Thyroid gland (tissue), 4 donors: Measurements from ENCODE around the gene FASTK. TPM values are rescaled to one million over a fixed set of nuclear protein-coding genes. Genes with fewer than 3 reads are reported as not detected.

Source experiments
- DNase-seq, 2 donors: peaks; one replicate each; pipeline ENCODE4 v3.0.0-alpha.2; 2019
- H3K27ac ChIP-seq, 3 donors: fragments of 200-600 bp; sonication (generic); 1 replicate in 2 of 3; 2 replicates in 1 of 3; pipeline ENCODE4 v1.5.1; 2016 to 2019; ENCODE audit warnings: mild to moderate bottlenecking in 1 of 3, moderate library complexity in 1 of 3
- H3K27me3 ChIP-seq: fragments of 200-600 bp; sonication (generic); one replicate; pipeline ENCODE4 v1.5.1; 2019
- H3K36me3 ChIP-seq, 2 donors: fragments of 200-600 bp; sonication (generic); one replicate each; pipeline ENCODE4 v1.5.1; 2016 to 2019
- H3K4me1 ChIP-seq, 2 donors: fragments of 200-600 bp; sonication (generic); one replicate each; pipeline ENCODE4 v1.5.1; 2017 to 2019
- H3K4me3 ChIP-seq, 3 donors: fragments of 200-600 bp; sonication (generic); replicated peaks in 1 of 3; 1 replicate in 2 of 3; 2 replicates in 1 of 3; pipeline ENCODE4 v1.5.1; 2016; ENCODE audit warnings: mild to moderate bottlenecking in 1 of 3
- H3K9me3 ChIP-seq: fragments of 200-600 bp; sonication (generic); one replicate; pipeline ENCODE4 v1.5.1; 2017
- CTCF ChIP-seq, 6 experiments: fragments of 200-600 bp in 3 of 6; fragments of 450-650 bp in 3 of 6; sonication (generic) in 3 of 6; IDR thresholded peaks; one replicate each; pipeline ENCODE4 v1.5.1; 2016 to 2019; ENCODE audit warnings: antibody characterized with exemption in 6 of 6, mild to moderate bottlenecking in 2 of 6, inconsistent platforms in 1 of 6, moderate library complexity in 1 of 6
- POLR2A ChIP-seq, 2 donors: fragments of 450-650 bp; IDR thresholded peaks; one replicate each; pipeline ENCODE4 v1.6.1; 2017; ENCODE audit warnings: antibody characterized with exemption in 2 of 2, mild to moderate bottlenecking in 2 of 2, moderate library complexity in 1 of 2
- WGBS, 2 donors: methylation state at CpG; one replicate each; pipeline ENCODE4 v1.1.5; 2017; 5-methylcytosine and 5-hydroxymethylcytosine counted together
- intact Hi-C: fragments of 100-400 bp; cut with DNase I; formaldehyde crosslinking; loops from one replicate; pipeline ENCODE4 v1.15.1; 2023
- total RNA-seq, 4 donors: library from RNA; depleted of rRNA; stranded (reverse); fragments of >200 nt; gene quantifications; one replicate each; pipeline ENCODE4 v1.2.3, GENCODE V29; 2016

The FASTK gene
- total RNA-seq, 4 donors from 2014 or later, result 71.8 to 114 (median 78.8) TPM

DNA sequence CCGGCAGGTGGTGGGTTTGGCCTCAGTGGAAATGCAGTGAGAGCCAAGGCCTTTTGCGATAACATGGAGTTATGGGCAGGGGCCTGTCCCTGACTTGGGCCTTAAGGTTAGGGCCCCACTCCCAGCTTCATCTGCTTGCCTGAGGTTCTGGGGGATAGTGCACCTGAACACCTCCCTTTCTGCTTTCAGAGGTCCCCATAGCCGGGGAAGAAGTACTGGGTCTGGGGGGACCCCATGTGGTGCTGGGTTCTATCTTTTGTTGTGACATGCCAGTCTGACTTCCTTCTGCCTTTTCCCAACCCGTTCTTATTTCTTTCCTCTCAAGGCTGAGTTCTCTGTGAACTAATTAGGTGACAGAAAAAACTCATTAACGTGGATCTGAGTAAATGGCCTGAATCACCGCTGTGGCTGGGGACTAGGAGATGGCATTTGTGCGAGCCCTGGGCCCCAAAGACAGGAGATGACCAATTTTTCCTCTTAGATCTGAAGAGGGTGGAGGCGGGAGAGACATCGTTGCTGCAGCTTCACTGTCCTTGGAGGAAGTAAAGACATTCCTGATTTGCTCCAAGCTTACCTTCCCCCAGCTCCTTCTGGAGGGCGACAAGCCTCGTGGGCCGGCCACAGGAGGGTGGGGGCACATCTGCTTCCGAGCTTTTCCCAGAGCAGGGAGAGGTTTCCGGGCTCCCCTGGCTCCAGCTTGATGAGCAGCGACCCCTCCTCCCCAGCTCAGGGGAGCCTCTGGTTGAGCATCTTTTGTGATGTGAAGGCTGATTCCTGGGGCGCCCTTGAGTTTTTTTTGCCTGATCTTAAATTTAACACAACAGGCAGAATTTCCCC, 7.6 kb upstream of the FASTK start:
- intact Hi-C loops, result no loop called here
- Histone ChIP-seq H3K4me1 (peaks cover 12 to 52% of the 10 kb centered on the region in 2 donors), H3K27ac (peak overlapping the region; percentile 49 to 78 (median 69)), H3K4me3 (peak overlapping the region in 2 of 3 donors; percentile 14 to 80), H3K27me3 (no peaks in the 10 kb centered on the region), H3K9me3 (no peaks in the 10 kb centered on the region), H3K36me3 (no peaks in the 10 kb centered on the region)
- no peak for DNase-seq
- TF ChIP-seq POLR2A (IDR thresholded peaks at IDR 0.05), result no peak
- TF ChIP-seq CTCF (IDR thresholded peaks at IDR 0.05), result no peak
- WGBS, 2 donors, result 69 to 76% methylated on average over 14 to 16 of the region's 16 CpGs

DNA sequence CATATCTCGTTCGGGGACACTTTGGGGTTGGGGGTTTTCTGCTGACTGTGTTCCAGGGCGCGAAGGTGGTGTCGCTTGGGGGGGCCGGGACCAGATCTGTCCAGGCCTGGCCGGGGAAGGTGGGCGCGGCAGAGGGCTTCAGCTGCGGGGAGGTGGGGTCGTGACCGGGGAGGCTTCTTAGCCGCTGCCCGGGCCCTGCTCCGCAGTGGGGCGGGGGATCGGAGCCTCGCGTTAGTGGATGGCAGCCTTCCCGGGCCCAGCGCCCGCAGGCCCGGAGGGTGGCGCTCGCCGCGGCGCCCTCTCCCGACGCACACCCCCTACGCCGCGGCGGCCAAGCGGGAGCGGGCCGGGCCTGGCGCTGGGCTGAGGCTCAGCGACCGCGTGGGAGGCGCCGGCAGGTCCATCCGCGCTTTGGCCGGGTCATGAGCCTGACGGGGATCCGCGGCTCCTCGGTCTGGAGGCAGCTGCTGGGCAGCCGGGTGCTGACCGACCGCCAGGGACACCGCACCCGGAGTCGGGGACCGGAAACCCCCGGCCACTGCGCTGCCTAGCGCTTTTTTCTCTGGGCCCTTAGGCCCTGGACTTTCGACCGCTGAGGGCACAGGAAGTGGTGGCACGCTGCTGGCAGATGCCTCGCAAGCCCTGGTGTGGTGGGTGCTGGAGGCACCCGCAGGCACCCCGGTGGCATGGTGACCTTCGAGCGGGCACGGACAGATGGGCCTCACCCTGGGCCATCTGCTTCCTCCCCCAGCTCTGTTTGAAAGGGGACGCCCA, 6.8 kb upstream of the FASTK start:
- H3K27me3 ChIP-seq, result no peaks in the 10 kb centered on the region
- H3K9me3 ChIP-seq, result no peaks in the 10 kb centered on the region
- peak overlapping the region; percentile 49 to 78 (median 69) for H3K27ac ChIP-seq
- WGBS, 2 donors, result 0 to 45% methylated on average over 7 to 14 of the region's 70 CpGs
- peaks cover 16 to 54% of the 10 kb centered on the region in 2 donors for H3K4me1 ChIP-seq
- intact Hi-C loops, result no loop called here
- H3K36me3 ChIP-seq, result no peaks in the 10 kb centered on the region
- DNase-seq, result peak; percentile 64
- TF ChIP-seq POLR2A (IDR thresholded peaks at IDR 0.05) (no peak), CTCF (IDR thresholded peaks at IDR 0.05) (peak in 4 of 6 experiments; percentile 11 to 40 (median 24))
- peak overlapping the region; percentile 43 to 80 (median 80) for H3K4me3 ChIP-seq

DNA sequence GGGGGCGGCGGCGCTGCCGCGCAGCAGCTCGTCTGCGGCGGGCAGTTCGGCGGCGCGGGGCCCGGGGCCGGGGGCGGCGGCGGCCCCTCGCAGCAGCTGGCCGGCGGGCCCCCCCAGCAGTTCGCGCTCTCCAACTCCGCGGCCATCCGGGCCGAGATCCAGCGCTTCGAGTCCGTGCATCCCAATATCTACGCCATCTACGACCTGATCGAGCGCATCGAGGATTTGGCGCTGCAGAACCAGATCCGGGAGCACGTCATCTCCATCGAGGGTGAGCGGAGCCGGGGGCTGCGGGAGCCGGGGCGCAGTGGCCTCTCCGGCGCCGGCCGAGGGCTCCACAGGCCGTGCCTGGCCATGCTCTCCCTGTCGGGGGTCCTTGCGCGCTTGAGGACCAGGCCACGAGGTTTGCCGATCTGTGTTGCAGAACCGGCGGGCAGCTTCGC, 6.2 kb upstream of the FASTK start:
- H3K27me3 ChIP-seq, result no peaks in the 10 kb centered on the region
- DNase-seq, result peak; percentile 37 to 45
- WGBS, 2 donors, result 0% methylated on average over 10 of the region's 56 CpGs; no CpG with 5 or more reads in 1 of the 2 donors
- no peaks in the 10 kb centered on the region for H3K36me3 ChIP-seq
- H3K9me3 ChIP-seq, result no peaks in the 10 kb centered on the region
- peak overlapping the region; percentile 43 to 80 (median 80) for H3K4me3 ChIP-seq
- TF ChIP-seq CTCF (IDR thresholded peaks at IDR 0.05) (no peak), POLR2A (IDR thresholded peaks at IDR 0.05) (no peak)
- peaks cover 22 to 59% of the 10 kb centered on the region in 2 donors for H3K4me1 ChIP-seq
- peak overlapping the region in 2 of 3 donors; percentile 69 to 78 for H3K27ac ChIP-seq
- intact Hi-C loops, result no loop called here

DNA sequence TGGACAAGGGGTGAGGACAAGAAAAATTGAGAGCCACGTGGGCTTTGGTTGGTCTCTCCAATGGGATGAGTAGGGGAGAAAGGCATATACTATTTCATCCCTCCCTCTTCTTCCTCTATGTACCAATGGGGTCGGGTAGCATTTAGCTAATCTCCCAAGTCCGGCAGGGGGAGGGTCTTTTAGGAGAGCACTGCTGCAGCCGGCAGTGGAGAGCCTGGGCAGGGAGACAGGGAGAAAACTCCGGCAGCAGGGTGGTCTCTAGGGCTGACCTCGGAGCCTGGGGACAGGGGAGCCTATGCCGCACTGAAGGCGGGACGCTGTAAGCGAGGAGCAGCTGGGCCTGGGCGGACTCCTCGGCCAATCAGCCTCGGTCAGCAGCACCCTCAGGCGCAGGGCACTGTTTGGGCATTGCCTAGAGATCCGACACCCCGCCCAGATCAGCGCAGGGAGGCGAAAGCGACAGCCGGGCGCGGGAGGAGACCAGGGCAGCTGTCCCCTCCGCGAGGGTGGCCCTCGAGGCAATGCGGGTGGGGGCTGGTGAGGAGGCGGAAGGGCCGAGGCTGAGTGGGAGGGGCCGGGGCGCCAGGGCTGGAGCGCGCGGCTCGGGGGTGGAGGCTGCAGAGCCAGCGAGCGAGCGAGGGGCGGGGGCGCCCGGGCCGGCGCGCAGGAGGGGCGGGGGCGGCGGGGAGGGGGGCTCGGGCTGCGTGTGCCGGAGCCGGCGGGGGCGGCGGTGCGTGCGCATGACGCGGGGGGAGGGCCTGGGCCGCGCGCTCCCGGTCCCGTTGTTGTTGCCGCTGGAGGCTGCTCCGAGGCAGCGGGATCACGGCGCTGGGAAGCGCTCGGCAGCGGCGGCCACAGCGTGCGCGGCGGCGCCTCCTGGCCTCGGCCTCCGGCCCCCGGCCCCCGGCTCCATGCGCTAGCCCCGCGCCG, 5.3 kb upstream of the FASTK start, which contains the start of gene AGAP3:
Gene AGAP3 (plus strand): TSS at position 785 of the 930 bp plus-strand sequence. CDS start 267 bp downstream, outside the sequence.
- Histone ChIP-seq H3K27ac (peak within 1 kb of the TSS; percentile 60 to 87 (median 71)), H3K9me3 (no peaks in the 10 kb centered on the region), H3K27me3 (no peaks in the 10 kb centered on the region), H3K4me3 (peak within 1 kb of the TSS; percentile 43 to 80 (median 80)), H3K4me1 (peaks cover 30 to 60% of the 10 kb centered on the region in 2 donors), H3K36me3 (no peaks in the 10 kb centered on the region)
- TF ChIP-seq POLR2A (IDR thresholded peaks at IDR 0.05) (peak in 1 of 2 donors; percentile 71), CTCF (IDR thresholded peaks at IDR 0.05) (no peak)
- intact Hi-C loops, result no loop called here
- 1 to 2% methylated on average over 6 of the region's 84 CpGs for WGBS, 2 donors
- DNase-seq, result peak; percentile 86 to 88
